GM19023 (cell line): Measurements from ENCODE around the gene IFT80.

Experiments used
- ATAC-seq: cut with Tn5 transposase; IDR thresholded peaks from one replicate; pipeline ENCODE4 v1.9.1; 2021; ENCODE audit warnings: mild to moderate bottlenecking, moderate library complexity; ENCODE audit not compliant: unreplicated experiment

IFT80 gene

GRCh38 chr3:160399125-160400029, at the start of gene IFT80, which contains the start of gene SMC4:
TSS of gene IFT80 (minus strand) at chr3:160399225. CDS start at chr3:160384600, 14,625 bp downstream.
TSS of gene SMC4 (plus strand) at chr3:160399650. CDS start at chr3:160400827, 1,177 bp downstream.
- ATAC-seq, result peak; percentile 90

GRCh38 chr3:160447544-160447943, 48.5 kb upstream of the IFT80 start:
- no peak for ATAC-seq

- ATAC-seq, result no peak
Observed at GRCh38 chr3:160446522-160447056, 47.6 kb upstream of the IFT80 start.

GRCh38 chr3:160445854-160446253, 46.8 kb upstream of the IFT80 start:
- no peak for ATAC-seq

GRCh38 chr3:160444411-160444810, 45.4 kb upstream of the IFT80 start:
- ATAC-seq, result no peak

GRCh38 chr3:160440687-160441086, 41.7 kb upstream of the IFT80 start:
- no peak for ATAC-seq

GRCh38 chr3:160437083-160437455, 38.0 kb upstream of the IFT80 start:
- ATAC-seq, result no peak

- no peak for ATAC-seq
Observed at GRCh38 chr3:160435747-160436146, 36.7 kb upstream of the IFT80 start.

- ATAC-seq, result no peak
Observed at GRCh38 chr3:160435095-160435494, 36.1 kb upstream of the IFT80 start.

- no peak for ATAC-seq
Observed at GRCh38 chr3:160434071-160434470, 35.0 kb upstream of the IFT80 start.

GRCh38 chr3:160427832-160428424, 28.9 kb upstream of the IFT80 start:
- no peak for ATAC-seq

- no peak for ATAC-seq
Observed at GRCh38 chr3:160417311-160417710, 18.3 kb upstream of the IFT80 start.

- ATAC-seq, result peak; percentile 58
Observed at GRCh38 chr3:160413613-160414248, 14.7 kb upstream of the IFT80 start.

- ATAC-seq, result no peak
Observed at GRCh38 chr3:160412477-160412876, 13.5 kb upstream of the IFT80 start.

- ATAC-seq, result no peak
Observed at GRCh38 chr3:160409812-160410610, 11.0 kb upstream of the IFT80 start.

- no peak for ATAC-seq
Observed at GRCh38 chr3:160403796-160404470, 4.9 kb upstream of the IFT80 start.

- ATAC-seq, result no peak
Observed at GRCh38 chr3:160403028-160403545, 4.1 kb upstream of the IFT80 start.

- ATAC-seq, result no peak
Observed at GRCh38 chr3:160402221-160403027, 3.4 kb upstream of the IFT80 start.
